ENCODE data around the gene PLEKHG4.

The PLEKHG4 gene

DNA sequence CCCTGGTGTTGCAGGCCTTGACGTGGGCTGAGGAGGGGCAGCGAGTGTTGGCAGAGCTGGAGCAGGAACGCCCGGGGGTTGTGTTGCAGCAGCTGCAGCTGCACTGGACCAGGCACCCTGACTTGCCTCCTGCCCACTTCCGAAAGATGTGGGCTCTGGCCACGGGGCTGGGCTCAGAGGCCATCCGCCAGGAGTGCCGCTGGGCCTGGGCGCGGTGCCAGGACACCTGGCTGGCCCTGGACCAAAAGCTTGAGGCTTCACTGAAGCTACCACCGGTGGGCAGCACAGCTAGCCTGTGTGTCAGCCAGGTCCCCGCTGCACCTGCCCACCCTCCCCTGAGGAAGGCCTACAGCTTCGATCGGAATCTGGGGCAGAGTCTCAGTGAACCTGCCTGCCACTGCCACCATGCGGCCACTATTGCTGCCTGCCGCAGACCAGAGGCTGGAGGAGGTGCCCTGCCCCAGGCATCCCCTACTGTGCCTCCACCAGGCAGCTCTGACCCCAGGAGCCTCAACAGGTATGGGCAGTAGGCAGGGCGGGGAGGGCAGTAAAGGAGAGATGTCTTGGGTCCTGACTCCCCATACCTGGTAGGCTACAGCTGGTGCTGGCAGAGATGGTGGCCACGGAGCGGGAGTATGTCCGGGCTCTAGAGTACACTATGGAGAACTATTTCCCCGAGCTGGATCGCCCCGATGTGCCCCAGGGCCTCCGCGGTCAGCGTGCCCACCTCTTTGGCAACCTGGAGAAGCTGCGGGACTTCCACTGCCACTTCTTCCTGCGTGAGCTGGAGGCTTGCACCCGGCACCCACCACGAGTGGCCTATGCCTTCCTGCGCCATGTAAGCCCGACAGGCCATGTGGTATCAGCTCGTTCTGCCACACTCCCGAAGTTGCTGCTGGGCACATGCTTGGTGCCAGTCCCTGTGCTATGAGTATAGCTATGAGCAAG lies 5.6 kb downstream of the PLEKHG4 start:
- DNase-seq (ENCODE audit: low read depth, low spot score): peak; percentile 71

DNA sequence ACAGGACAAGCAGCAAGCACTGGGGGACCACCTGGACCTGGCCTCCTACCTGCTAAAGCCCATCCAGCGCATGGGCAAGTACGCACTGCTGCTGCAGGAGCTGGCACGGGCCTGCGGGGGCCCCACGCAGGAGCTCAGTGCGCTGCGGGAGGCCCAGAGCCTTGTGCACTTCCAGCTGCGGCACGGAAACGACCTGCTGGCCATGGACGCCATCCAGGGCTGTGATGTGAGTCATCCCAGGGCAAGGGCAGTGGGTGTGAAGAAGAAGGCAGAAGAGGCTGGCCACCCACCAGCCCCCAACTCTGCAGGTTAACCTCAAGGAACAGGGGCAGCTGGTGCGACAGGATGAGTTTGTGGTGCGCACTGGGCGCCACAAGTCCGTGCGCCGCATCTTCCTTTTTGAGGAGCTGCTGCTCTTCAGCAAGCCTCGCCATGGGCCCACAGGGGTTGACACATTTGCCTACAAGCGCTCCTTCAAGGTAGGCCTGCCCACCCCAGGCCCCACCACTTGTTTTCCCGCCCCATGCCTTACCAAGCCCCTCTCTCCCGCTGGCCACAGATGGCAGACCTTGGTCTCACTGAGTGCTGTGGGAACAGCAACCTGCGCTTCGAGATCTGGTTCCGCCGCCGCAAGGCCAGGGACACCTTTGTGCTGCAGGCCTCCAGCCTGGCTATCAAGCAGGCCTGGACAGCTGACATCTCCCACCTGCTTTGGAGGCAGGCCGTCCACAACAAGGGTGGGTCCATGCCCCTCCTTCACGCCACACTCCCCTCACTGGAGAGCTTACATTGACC lies 7.3 kb downstream of the PLEKHG4 start:
- peak; percentile 39 for DNase-seq (ENCODE audit: low read depth, low spot score)

DNA sequence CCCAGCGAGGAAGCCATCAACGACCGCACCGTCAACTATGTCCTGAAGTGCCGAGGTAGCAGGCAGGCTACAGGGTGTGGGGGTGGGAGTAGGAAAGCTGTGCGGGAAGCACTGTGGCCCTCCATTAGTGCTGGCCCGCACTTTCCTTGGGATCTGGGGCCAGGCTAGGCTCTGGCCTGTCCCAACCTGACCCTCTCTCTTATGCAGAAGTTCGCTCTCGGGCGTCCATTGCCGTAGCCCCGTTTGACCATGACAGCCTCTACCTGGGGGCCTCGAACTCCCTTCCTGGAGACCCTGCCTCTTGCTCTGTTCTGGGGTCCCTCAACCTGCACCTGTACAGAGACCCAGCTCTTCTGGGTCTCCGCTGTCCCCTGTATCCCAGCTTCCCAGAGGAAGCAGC lies 8.6 kb downstream of the PLEKHG4 start:
- DNase-seq (ENCODE audit: low read depth, low spot score): no peak

DNA sequence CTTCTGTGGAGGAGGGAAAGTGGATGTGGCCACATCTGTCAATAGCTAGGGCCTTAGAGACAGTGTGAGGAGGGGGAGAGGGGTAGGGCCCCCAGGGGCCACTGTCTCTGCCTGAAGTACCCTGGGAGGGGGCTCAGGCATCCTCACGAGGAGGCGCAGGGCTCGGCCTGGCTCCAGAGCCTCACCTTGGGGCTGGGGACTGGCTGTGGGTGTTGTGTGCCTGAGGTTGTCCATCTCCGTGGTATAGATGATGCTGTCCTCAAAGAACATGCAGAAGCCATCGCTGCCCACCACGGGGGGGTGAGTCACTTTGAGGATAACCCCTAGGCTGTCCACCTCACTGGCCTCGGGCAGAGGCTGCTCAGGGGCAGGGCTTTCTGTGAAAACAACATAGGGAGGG lies 12.1 kb downstream of the PLEKHG4 start:
- no peak for DNase-seq (ENCODE audit: low read depth, low spot score)

DNA sequence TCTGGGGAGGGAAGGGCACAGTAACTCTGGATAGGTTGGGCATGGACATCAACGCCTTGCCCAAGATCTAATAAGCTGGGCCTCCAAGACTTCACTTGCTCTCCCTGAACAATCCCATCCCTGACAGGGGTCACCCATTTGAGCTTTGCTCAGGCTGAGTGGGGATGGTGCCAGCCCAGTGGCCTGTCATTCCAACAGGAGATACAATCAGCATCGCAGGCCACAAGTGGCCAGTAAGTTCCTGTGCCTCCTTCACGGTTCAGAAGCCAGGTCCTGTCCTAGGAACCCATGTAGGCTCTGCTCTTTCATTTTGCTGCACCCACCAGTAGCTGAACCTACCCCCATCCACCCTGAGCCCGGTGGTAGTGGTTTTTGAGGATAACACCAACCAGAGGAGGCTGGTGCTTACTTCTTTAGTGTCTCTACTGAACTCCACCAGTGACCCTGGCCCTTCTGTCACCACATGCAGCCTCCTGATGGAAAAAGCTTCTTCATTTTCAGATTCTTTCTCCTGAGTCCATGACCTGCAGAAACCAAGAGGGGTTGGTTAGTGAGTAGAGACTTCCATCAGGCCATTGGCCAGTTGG lies 14.9 kb downstream of the PLEKHG4 start:
- DNase-seq (ENCODE audit: low read depth, low spot score): no peak

DNA sequence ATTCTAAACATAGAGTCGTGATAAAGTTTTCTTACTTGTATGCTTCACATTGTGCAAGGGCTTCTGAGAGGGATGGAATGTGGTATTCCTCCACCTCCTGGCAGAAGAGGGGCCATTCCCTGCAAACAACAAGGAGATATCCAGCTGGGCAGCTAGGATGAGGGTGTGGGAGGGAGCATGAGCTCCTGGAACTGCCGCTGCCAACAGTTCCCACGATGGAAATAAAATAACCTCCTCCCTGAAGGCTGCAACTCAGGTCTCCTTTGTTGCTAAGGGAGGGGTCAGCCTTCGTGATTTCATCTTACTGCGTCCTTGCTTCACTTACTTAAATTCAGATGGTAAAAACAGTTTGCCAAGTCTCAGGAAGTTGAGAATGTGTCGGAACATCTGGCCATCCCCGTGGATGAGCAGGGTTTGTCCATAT lies 15.6 kb downstream of the PLEKHG4 start:
- DNase-seq (ENCODE audit: low read depth, low spot score): no peak

DNA sequence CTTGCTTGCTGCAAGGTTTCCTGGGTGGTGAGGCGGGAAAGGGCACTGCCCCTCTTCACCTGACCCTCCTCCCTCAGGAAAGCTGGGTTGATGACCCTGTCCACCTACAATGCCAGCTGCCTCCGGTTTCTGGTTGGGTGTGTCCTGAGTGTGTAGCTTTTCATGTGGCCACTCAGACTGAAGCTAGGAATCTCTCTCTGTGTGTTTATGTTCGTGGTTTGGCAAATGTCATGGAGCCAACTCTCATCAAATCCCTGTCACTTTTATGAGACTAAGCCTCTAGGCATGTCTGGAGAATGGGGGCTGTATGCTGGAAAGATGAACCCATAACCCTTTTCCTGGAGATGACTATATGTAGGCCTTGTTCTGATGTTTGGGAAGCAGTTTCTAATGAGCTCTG lies 17.1 kb downstream of the PLEKHG4 start:
- DNase-seq (ENCODE audit: low read depth, low spot score): peak; percentile 85

DNA sequence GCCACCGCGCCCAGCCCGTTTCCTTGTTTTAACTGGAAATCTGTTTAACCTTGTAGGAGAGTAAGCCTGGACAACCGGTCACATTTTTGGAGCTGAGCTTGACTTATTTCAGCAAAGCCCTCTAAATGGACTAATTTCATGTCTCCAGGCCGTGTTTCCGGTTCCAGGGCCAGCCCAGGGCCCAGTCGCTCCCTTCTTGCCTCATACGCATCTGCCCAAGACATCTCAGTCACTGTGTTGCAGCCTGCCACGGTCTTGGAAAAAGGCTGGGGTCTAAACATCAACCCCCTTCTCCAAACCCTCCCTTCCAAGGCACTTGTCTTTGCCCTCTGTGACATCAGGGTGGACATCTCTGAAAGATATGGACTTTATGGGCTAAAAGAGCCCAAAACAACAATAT lies 18.9 kb downstream of the PLEKHG4 start:
- no peak for DNase-seq (ENCODE audit: low read depth, low spot score)

DNA sequence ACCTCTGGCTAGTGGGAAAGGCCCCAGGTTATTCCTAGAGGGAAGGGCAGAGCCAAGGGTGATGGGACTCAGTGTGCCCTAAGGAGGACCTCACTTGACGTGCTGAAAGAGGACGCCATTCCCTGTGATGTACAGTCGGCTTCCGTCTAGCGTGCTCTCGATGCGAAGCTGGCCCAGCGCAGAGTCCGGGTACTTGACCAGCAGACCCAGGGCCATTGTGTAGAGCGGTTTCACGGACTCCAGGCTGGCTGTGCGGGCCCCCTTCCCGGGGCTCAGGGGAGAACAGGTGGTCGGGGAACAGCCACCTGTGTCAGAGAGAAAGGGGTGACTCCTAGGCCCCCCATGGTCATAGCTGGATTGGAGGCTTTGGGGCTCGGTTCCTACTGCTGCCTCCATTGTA lies 19.9 kb downstream of the PLEKHG4 start:
- DNase-seq (ENCODE audit: low read depth, low spot score): no peak

DNA sequence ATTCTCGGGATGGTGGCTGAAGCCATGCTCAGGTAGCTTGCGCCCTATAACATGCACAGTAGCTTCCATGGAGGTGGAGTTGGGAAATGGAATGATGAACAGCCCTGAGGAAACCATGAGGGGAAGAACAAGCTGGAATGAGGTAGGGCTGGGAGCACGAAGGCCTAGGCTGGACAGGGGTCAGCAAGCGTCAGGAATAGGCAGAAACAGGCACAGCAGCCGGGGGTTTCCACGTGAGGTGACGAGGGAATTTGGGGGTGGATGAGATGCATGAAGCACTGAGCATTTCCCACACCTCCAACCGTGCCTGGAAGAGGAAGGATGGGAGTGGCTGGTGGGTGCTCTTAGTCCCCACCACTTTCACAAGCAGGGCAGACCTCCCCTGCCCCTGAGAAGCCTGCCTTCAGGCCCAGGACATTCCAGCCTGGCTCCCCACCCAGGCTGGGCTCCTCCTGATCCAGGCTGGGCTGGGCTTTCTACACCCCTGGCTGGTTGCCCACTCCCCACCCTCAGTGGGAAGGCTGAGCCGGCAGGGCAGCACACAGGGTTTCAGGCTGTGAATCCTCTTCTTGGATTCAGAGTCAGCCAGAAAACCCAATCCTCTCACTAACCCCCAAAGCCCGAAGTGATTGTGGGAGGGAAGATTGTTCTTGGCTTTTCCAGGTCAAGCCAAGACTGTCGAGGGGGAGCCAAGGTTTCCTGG lies 21.9 kb downstream of the PLEKHG4 start:
- peak; percentile 61 for DNase-seq (ENCODE audit: low read depth, low spot score)

DNA sequence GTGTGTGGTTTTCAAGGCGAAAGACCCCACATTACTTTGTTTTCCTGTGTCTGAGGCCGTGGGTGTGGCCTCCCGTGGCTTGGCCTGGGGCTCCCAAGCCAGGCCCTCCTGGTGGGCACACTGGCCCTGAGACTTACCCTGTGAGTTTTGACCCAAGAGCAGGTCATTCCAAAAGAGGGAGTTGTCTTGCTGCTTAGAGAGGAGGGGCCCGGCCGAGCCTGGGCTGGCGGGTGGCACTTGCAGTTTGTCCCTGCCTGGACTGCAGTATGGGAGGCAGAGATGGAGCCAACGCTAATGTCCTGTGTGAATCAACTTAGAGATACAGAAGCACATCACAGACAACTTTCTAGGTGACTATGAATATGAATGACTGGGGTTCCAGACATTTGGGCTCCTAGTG lies 22.7 kb downstream of the PLEKHG4 start:
- no peak for DNase-seq (ENCODE audit: low read depth, low spot score)

DNA sequence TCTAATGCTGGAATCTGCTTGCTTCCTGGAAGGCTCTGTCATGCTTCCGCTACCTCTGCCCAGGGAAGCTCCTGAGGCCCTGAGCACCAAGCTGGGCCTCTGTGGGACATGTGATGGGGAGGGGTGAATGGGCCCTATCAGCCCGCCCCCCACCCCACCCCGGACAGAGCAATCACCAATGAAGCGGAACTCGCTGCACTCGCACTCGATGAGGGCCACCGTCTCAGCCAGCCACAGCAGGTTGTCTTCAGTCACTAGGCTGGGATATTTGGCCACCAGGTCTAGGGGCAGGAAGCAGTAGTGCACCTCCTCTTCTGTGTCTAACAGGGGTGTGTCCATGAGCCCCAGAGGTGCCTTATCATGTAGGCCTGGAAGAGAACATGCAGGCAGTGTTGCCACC lies 23.6 kb downstream of the PLEKHG4 start:
- no peak for DNase-seq (ENCODE audit: low read depth, low spot score)

DNA sequence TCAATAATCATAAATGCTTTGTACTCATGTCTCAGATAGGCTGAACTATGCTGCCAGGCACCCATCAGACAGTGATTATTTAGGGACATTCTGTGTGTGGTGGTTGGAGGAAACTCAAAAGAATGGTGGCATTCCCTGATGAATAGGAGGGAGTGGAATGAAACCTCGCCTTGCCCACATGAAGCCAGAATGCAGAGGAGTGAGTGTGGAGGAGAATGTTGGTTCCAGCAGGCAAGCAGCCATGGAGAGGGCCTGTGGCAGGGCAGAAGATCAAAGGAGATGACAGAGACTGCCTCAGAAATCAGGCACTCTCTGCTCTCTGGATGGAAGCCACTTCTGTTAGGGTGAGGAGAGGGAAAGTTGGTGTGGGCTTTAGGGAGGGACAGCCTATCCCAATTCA lies 24.7 kb downstream of the PLEKHG4 start:
- DNase-seq (ENCODE audit: low read depth, low spot score): peak; percentile 60

DNA sequence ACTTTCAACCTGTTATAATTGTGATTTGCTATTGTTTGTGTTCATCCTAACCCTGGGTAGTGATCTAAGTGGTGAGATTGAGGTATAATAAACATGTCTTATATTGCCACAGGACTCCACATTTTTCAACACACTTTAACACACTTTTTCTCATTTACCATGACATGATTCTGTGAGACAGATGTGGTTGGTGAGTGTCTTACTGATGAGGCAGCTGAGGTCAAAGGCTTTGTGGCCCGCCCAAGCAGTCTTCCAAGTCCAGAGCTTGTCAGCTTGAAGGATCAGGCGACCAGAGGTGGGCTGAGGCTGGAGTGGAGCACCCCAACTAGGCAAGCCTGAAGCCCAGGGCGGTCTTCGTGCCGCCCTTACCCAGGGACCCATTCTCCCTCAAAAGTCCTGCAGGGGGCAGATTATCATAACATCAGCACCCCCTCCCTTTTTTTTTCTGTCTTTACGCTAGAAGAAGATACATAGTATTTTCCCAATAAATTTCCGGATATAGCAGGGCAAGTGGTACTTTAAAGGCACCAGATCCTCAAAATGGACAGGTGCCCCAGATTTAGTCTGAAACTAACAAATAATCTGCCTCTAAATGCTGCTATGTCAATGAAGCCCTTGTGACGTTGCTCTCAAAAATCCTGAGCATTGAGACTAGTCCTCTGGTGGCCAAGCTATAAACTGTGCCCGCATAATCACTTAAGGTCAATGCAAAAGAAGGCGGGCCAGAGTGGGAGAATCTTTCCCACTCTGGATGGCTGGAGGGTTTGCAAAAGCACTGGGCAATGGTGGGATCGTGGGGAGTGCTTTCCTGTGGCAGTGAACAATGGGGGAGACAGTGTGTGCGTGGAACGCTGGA lies 26.1 kb downstream of the PLEKHG4 start:
- no peak for DNase-seq (ENCODE audit: low read depth, low spot score)

DNA sequence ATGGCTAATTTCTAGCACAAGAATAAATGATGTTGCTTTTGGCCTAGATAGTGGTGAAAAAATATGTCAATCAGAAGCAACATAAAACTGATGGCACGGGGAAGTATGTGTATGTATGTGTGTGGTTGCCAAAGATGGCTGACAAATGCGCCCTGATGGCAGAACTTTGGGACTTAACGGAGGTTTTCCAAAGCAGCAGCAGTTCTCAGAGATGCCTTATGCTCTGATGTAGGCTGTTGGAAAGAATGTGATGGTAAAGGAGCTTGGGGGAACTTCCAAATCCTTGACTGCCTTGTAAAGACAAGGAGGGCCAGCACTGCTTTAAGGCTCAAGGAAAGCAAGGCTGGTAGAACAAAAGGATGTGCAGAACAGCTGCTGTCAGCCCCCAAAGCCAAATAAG lies 31.2 kb downstream of the PLEKHG4 start:
- DNase-seq (ENCODE audit: low read depth, low spot score): no peak

DNA sequence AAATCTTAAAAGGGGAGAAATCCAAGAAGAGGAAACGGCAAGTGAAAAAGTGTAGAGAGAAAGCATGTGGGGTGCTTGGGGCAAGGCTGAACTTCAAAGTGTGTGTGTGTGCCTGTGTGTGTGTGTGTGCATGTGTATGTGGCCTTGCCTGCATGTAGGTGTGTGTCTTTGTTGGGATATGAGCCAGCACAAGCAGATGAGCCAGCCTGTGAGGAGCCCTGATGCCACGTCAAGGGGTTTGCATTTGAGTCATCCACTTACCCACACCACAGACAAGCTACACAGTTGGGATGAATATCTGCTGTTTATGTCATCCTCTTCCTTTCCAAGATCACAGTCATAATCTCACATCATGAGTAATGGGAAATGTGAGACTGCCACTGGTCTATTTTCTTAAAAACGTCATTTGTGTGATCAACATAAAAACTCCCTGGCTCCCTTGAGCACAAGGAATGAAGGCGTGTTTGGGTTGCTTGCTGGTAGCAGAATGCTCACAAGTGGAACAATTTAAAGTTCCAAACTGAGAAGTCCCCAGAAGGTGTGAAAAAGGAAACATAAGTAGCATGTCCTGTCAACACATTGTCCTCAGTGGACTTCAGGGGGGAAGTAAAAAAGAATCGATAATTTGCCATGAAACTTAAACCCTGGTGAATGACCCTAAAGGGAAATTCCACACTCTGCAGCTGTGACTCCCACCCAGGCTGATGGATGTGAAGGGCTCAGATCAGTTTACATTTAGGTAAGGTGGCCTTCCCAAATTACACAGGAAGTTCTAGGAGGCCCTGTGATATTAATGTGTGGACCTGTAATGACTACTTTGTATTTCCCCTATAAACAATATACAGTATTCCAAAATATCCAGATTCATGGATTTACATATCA lies 32.5 kb downstream of the PLEKHG4 start:
- DNase-seq (ENCODE audit: low read depth, low spot score): peak; percentile 96

DNA sequence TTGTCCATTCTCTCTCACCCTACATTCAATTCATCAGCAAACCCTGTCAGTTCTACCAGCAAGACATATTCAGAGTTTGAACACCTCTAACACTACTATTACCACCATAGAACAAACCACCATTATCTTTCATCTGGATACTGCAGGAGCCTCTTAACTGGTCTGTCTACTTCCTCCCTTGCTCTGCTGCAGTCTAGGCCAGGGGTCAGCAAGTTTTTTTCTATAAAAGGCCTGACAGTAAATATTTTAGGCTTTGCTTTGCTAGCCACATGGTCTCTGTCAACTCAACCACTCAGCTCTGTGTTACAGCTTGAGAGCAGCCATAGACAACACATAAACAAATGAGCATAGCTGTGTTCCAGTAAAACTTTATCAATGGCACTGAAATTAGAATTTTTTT lies 33.4 kb downstream of the PLEKHG4 start:
- no peak for DNase-seq (ENCODE audit: low read depth, low spot score)

DNA sequence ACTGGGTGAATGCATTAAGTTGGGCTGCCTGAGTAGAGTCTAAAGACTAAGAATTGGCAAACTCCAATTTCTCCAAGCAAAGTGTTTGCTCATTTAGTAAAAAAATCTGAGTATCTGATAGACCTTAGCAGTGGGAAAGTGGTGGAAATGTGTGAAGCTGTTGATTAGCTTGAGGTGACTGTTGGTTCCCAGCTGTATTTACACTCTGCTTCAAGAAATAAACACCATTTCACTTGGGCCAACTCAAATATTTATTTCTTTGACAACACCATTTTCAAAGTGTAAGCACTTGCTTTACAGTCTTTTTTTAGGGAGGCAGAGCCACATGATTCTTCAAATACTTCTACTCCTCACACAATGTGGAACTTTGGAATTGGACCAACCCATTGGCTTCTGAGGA lies 38.5 kb downstream of the PLEKHG4 start:
- DNase-seq (ENCODE audit: low read depth, low spot score): no peak

DNA sequence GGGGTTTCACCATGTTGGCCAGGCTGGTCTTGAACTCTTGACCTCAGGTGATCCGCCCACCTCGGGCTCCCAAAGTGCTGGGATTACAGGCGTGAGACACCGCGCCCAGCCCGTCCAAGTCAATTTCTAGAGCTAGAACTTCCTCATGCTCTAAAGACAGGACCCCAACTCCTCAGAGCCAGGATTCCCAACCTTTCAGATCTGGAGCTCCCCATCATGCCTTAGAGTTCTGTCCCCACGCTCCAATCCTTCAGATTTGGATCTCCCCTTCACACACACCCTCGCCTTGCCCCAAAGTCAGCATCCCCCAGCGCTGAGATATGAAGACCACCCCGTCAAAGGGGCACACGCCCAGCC lies 46.8 kb downstream of the PLEKHG4 start:
- no peak for DNase-seq (ENCODE audit: low read depth, low spot score)
